ENCODE data around the gene SFI1. TPM values are rescaled to one million over a fixed set of nuclear protein-coding genes. Genes with fewer than 3 reads are reported as not detected.
A peak's percentile ranks its signal among the peaks of the same experiment; 100 is the strongest.

Gene SFI1
- total and polyA plus RNA-seq, 4 donors: 3.1 to 16.2 (median 7.4) TPM

DNA sequence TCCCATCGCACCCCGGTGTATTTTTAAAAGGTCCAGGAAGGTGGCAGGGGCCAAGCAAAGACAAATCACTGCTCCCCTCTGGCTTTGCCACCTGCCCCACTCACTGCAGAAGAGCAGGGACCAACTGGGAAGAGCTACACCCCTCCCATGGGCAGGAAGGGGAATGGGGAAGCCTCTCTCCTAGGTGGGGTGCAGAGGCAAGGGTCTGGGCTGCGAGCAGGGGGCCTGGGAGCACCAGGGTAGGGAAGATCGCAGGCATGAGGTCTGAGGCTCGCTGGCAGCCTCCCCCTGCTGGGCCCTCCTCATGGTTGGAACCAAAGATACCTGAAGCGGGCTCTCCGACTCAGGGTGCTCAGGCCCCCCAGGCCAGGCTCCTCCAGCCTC, 128.9 kb downstream of the SFI1 start:
- DNase-seq (ENCODE audit: low spot score): no peak
- Histone ChIP-seq H3K4me1 (ENCODE audit: control insufficient read depth in 4 of 4, insufficient read depth in 4 of 4, low read length in 3 of 4) (peaks cover 4 to 27% (median 10%) of the 10 kb centered on the region in 4 donors), H3K36me3 (ENCODE audit: control insufficient read depth in 4 of 4, insufficient read depth in 3 of 4, low read depth in 1 of 4, low read length in 3 of 4) (peaks cover 0 to 20% (median 7%) of the 10 kb centered on the region in 4 donors), H3K4me3 (ENCODE audit: low read depth in 1 of 3, low read length in 3 of 3) (no peak overlapping the region), H3K27ac (ENCODE audit: low read depth in 1 of 2, low read length in 2 of 2) (no peak overlapping the region), H3K27me3 (ENCODE audit: control insufficient read depth in 4 of 4, insufficient read depth in 4 of 4, low read length in 3 of 4) (no peaks in the 10 kb centered on the region), H3K9me3 (ENCODE audit: control insufficient read depth in 4 of 4, low read length in 3 of 4) (no peaks in the 10 kb centered on the region), H3K9ac (ENCODE audit: low read depth in 1 of 2, low read length in 2 of 2) (no peak overlapping the region)
- 92% methylated on average over 7 of the region's 7 CpGs for WGBS
- TF ChIP-seq, protein P1, sequence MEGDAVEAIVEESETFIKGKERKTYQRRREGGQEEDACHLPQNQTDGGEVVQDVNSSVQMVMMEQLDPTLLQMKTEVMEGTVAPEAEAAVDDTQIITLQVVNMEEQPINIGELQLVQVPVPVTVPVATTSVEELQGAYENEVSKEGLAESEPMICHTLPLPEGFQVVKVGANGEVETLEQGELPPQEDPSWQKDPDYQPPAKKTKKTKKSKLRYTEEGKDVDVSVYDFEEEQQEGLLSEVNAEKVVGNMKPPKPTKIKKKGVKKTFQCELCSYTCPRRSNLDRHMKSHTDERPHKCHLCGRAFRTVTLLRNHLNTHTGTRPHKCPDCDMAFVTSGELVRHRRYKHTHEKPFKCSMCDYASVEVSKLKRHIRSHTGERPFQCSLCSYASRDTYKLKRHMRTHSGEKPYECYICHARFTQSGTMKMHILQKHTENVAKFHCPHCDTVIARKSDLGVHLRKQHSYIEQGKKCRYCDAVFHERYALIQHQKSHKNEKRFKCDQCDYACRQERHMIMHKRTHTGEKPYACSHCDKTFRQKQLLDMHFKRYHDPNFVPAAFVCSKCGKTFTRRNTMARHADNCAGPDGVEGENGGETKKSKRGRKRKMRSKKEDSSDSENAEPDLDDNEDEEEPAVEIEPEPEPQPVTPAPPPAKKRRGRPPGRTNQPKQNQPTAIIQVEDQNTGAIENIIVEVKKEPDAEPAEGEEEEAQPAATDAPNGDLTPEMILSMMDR (IDR thresholded peaks at IDR 0.05; ENCODE audit: low read depth, low read length, missing input control): no peak
- TF ChIP-seq, protein P2, sequence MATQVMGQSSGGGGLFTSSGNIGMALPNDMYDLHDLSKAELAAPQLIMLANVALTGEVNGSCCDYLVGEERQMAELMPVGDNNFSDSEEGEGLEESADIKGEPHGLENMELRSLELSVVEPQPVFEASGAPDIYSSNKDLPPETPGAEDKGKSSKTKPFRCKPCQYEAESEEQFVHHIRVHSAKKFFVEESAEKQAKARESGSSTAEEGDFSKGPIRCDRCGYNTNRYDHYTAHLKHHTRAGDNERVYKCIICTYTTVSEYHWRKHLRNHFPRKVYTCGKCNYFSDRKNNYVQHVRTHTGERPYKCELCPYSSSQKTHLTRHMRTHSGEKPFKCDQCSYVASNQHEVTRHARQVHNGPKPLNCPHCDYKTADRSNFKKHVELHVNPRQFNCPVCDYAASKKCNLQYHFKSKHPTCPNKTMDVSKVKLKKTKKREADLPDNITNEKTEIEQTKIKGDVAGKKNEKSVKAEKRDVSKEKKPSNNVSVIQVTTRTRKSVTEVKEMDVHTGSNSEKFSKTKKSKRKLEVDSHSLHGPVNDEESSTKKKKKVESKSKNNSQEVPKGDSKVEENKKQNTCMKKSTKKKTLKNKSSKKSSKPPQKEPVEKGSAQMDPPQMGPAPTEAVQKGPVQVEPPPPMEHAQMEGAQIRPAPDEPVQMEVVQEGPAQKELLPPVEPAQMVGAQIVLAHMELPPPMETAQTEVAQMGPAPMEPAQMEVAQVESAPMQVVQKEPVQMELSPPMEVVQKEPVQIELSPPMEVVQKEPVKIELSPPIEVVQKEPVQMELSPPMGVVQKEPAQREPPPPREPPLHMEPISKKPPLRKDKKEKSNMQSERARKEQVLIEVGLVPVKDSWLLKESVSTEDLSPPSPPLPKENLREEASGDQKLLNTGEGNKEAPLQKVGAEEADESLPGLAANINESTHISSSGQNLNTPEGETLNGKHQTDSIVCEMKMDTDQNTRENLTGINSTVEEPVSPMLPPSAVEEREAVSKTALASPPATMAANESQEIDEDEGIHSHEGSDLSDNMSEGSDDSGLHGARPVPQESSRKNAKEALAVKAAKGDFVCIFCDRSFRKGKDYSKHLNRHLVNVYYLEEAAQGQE (IDR thresholded peaks at IDR 0.05): no peak
- TF ChIP-seq NR2F2 (IDR thresholded peaks at IDR 0.05) (no peak), SP1 (IDR thresholded peaks at IDR 0.05) (no peak), MAX (IDR thresholded peaks at IDR 0.05) (no peak)

- no peak overlapping the region for H3K4me3 ChIP-seq (ENCODE audit: low read depth in 1 of 3, low read length in 3 of 3)
- H3K9ac ChIP-seq (ENCODE audit: low read depth in 1 of 2, low read length in 2 of 2): no peak overlapping the region
- peaks cover 4 to 32% (median 12%) of the 10 kb centered on the region in 4 donors for H3K4me1 ChIP-seq (ENCODE audit: control insufficient read depth in 4 of 4, insufficient read depth in 4 of 4, low read length in 3 of 4)
- peaks cover 0 to 15% (median 4%) of the 10 kb centered on the region in 4 donors for H3K36me3 ChIP-seq (ENCODE audit: control insufficient read depth in 4 of 4, insufficient read depth in 3 of 4, low read depth in 1 of 4, low read length in 3 of 4)
- TF ChIP-seq, protein P3, sequence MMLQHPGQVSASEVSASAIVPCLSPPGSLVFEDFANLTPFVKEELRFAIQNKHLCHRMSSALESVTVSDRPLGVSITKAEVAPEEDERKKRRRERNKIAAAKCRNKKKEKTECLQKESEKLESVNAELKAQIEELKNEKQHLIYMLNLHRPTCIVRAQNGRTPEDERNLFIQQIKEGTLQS (IDR thresholded peaks at IDR 0.05): no peak
- TF ChIP-seq YY1 (IDR thresholded peaks at IDR 0.05) (no peak), EGR1 (IDR thresholded peaks at IDR 0.05; ENCODE audit: low read depth in 2 of 2) (no peak), JUND (IDR thresholded peaks at IDR 0.05) (no peak), RAD21 (IDR thresholded peaks at IDR 0.05) (no peak), SP1 (IDR thresholded peaks at IDR 0.05) (no peak), HNF4A (conservative IDR thresholded peaks at IDR 0.05) (no peak), NR2F2 (IDR thresholded peaks at IDR 0.05) (no peak), HNF4G (IDR thresholded peaks at IDR 0.05) (no peak), FOXA1 (IDR thresholded peaks at IDR 0.05) (no peak)
- TF ChIP-seq, protein P1 (IDR thresholded peaks at IDR 0.05; ENCODE audit: low read depth, low read length, missing input control): no peak
- 80% methylated on average over 31 of the region's 31 CpGs for WGBS
- peak overlapping the region in 1 of 2 donors; percentile 41 for H3K27ac ChIP-seq (ENCODE audit: low read depth in 1 of 2, low read length in 2 of 2)
- H3K27me3 ChIP-seq (ENCODE audit: control insufficient read depth in 4 of 4, insufficient read depth in 4 of 4, low read length in 3 of 4): no peaks in the 10 kb centered on the region
- DNase-seq (ENCODE audit: low spot score): peak; percentile 47
- no peaks in the 10 kb centered on the region for H3K9me3 ChIP-seq (ENCODE audit: control insufficient read depth in 4 of 4, low read length in 3 of 4)
Observed at GRCh38 chr22:31625661-31626426, 129.5 kb downstream of the SFI1 start.

Measured in liver (tissue), 9 donors.